Gastroesophageal sphincter (tissue), 4 donors: ENCODE results near the gene SKIDA1. TPM values are rescaled to one million over a fixed set of nuclear protein-coding genes. Genes with fewer than 3 reads are reported as not detected.
A peak's percentile ranks its signal among the peaks of the same experiment; 100 is the strongest.
"Not testable (repeated sequence)": the region's sequence is repeated elsewhere in the genome, so short reads cannot be mapped to it uniquely, and the experiment has no call there.

ENCODE experiments used
- ATAC-seq: fragments of 150-250 bp; one replicate; pipeline ENCODE4 v1.9.1; 2016; ENCODE audit warnings: mild to moderate bottlenecking, moderate library complexity
- H3K27ac ChIP-seq, 4 donors: fragments of 200-600 bp; sonication (generic) in 3 of 4; 1 replicate in 3 of 4; 2 replicates in 1 of 4; pipeline ENCODE4 v1.5.1; 2016 to 2019
- H3K27me3 ChIP-seq: fragments of 200-600 bp; sonication (generic); one replicate; pipeline ENCODE4 v1.5.1; 2019
- H3K36me3 ChIP-seq, 2 donors: fragments of 200-600 bp; sonication (generic); one replicate each; pipeline ENCODE4 v1.5.1; 2019; ENCODE audit warnings: control low read depth in 1 of 2
- H3K4me1 ChIP-seq, 3 donors: fragments of 200-600 bp; sonication (generic); 1 replicate in 2 of 3; 2 replicates in 1 of 3; pipeline ENCODE4 v1.5.1; 2016 to 2019; ENCODE audit warnings: control low read depth in 2 of 3
- H3K4me3 ChIP-seq, 2 donors: fragments of 200-600 bp; sonication (generic); one replicate each; pipeline ENCODE4 v1.5.1; 2019; ENCODE audit warnings: mild to moderate bottlenecking in 1 of 2, moderate library complexity in 1 of 2
- H3K9me3 ChIP-seq, 3 donors: fragments of 200-600 bp; sonication (generic); one replicate each; pipeline ENCODE4 v1.5.1; 2017 to 2019; ENCODE audit warnings: control low read depth in 2 of 3
- EP300 ChIP-seq: sonication (generic); formaldehyde crosslinking; IDR thresholded peaks from one replicate; pipeline ENCODE4 v1.6.1; 2017; ENCODE audit warnings: antibody characterized with exemption, mild to moderate bottlenecking
- POLR2A ChIP-seq, 2 donors: fragments of 450-650 bp; IDR thresholded peaks; one replicate each; pipeline ENCODE4 v1.6.1; 2017; ENCODE audit warnings: antibody characterized with exemption in 2 of 2, mild to moderate bottlenecking in 2 of 2, moderate library complexity in 1 of 2
- POLR2AphosphoS5 ChIP-seq: sonication (generic); formaldehyde crosslinking; IDR thresholded peaks from one replicate; pipeline ENCODE4 v1.6.1; 2017; ENCODE audit warnings: antibody characterized with exemption
- WGBS, 2 donors: methylation state at CpG; one replicate each; pipeline ENCODE4 v1.1.5; 2018; ENCODE audit warnings: low coverage in 1 of 2; 5-methylcytosine and 5-hydroxymethylcytosine counted together
- total RNA-seq, 4 donors: library from RNA; depleted of rRNA; stranded (reverse); fragments of >200 nt; gene quantifications; one replicate each; pipeline ENCODE4 v1.1.0, GENCODE V29; 2016
- TF ChIP-seq, protein P1 (sequence below), 4 experiments: fragments of 200-600 bp in 2 of 4; fragments of 450-650 bp in 2 of 4; sonication (generic) in 1 of 4; IDR thresholded peaks; one replicate each; pipeline ENCODE4 v1.5.1; 2017 to 2019; ENCODE audit warnings: antibody characterized with exemption in 4 of 4, mild to moderate bottlenecking in 2 of 4, moderate library complexity in 2 of 4

The SKIDA1 gene
- total RNA-seq, 4 donors from 2014 or later: 0.74 to 6.5 (median 2.1) TPM

DNA sequence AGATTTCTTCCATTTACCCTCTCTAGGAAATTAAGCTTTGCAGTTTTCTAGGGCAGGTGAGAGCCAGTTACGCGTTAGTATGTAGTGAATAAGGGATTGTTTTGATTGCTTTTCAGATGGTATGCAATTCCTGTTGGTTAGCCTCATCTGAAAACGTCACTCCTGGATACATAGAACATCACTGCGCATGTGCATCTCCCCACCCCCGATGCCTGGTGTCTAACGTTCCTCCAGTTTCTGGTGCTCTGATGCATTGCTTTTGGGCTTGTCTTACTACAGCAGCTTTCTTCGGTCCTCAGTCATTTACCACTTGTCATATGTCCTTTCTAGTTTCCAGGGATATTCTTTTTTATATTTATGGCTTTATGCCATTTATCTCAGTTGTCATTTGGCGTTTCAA is 31.0 kb upstream of the SKIDA1 start:
- WGBS, 2 donors: 80 to 86% methylated on average over 7 to 8 of the region's 8 CpGs
- Histone ChIP-seq H3K4me3 (no peak overlapping the region), H3K9me3 (no peaks in the 10 kb centered on the region), H3K27me3 (no peaks in the 10 kb centered on the region), H3K27ac (no peak overlapping the region), H3K4me1 (peaks cover 0 to 27% (median 0%) of the 10 kb centered on the region in 3 donors), H3K36me3 (peaks cover 0 to 54% of the 10 kb centered on the region in 2 donors)
- no peak for ATAC-seq
- no peak for TF ChIP-seq POLR2A (IDR thresholded peaks at IDR 0.05)
- no peak for TF ChIP-seq POLR2AphosphoS5
- TF ChIP-seq, protein P1, sequence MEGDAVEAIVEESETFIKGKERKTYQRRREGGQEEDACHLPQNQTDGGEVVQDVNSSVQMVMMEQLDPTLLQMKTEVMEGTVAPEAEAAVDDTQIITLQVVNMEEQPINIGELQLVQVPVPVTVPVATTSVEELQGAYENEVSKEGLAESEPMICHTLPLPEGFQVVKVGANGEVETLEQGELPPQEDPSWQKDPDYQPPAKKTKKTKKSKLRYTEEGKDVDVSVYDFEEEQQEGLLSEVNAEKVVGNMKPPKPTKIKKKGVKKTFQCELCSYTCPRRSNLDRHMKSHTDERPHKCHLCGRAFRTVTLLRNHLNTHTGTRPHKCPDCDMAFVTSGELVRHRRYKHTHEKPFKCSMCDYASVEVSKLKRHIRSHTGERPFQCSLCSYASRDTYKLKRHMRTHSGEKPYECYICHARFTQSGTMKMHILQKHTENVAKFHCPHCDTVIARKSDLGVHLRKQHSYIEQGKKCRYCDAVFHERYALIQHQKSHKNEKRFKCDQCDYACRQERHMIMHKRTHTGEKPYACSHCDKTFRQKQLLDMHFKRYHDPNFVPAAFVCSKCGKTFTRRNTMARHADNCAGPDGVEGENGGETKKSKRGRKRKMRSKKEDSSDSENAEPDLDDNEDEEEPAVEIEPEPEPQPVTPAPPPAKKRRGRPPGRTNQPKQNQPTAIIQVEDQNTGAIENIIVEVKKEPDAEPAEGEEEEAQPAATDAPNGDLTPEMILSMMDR (IDR thresholded peaks at IDR 0.05): no peak
- no peak for TF ChIP-seq EP300

DNA sequence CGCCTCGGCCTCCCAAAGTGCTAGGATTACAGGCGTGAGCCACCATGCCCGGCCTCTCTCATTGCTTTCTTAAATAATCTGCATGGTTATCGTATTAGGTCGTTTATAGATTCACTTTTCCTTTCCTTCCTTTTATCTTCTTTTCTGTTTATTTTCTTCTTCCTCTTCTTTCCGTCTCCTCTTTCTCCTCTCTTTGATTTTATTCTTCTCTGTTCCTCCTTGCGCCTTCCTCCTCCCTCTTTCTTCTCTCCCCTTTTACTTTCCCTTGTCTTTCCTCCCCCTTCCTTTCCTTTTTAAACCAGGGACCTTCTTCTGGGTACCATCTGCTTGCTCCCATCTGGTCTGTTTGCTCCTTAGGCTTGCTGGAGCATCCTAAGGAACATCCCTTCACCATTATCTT is 27.2 kb upstream of the SKIDA1 start:
- H3K36me3 ChIP-seq: peaks cover 0 to 54% of the 10 kb centered on the region in 2 donors
- 91% methylated on average over 8 of the region's 8 CpGs; no CpG with 5 or more reads in 1 of the 2 donors for WGBS, 2 donors

DNA sequence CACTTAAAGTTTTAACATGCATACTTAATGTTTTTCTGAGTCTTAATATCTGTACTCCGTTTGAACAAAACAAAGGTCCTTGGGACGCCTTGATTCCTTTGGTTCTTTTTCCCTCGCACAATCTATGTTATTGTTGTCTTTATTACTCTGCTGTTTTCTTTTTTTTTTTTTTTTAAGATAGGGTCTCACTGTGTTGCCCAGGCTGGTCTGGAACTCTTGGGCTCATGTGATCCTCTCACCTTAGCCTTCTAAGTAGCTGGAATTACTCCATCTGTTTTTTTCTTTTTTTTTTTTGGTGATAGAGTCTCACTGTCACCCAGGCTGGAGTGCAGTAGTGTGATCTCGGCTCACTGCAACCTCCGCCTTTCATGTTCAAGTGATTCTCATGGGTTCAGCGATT is 21.8 kb upstream of the SKIDA1 start:
- Histone ChIP-seq H3K4me3 (no peak overlapping the region), H3K36me3 (peaks cover 0 to 70% of the 10 kb centered on the region in 2 donors), H3K27ac (no peak overlapping the region), H3K9me3 (no peaks in the 10 kb centered on the region), H3K4me1 (peaks cover 0 to 25% (median 0%) of the 10 kb centered on the region in 3 donors), H3K27me3 (no peaks in the 10 kb centered on the region)
- TF ChIP-seq POLR2A (IDR thresholded peaks at IDR 0.05) (no peak), POLR2AphosphoS5 (no peak), EP300 (no peak)
- TF ChIP-seq, protein P1 (IDR thresholded peaks at IDR 0.05): no peak
- WGBS, 2 donors: 85 to 86% methylated on average over 3 to 6 of the region's 6 CpGs
- no peak for ATAC-seq

More for the DNA sequence above, 27.2 kb upstream of the SKIDA1 start:
- no peaks in the 10 kb centered on the region for H3K9me3 ChIP-seq
- no peak for ATAC-seq
- no peak overlapping the region for H3K4me3 ChIP-seq
- H3K27ac ChIP-seq: no peak overlapping the region
- H3K27me3 ChIP-seq: no peaks in the 10 kb centered on the region
- TF ChIP-seq EP300 (no peak), POLR2AphosphoS5 (no peak), POLR2A (IDR thresholded peaks at IDR 0.05) (no peak)
- TF ChIP-seq, protein P1 (IDR thresholded peaks at IDR 0.05): no peak
- peaks cover 0 to 40% (median 0%) of the 10 kb centered on the region in 3 donors for H3K4me1 ChIP-seq

DNA sequence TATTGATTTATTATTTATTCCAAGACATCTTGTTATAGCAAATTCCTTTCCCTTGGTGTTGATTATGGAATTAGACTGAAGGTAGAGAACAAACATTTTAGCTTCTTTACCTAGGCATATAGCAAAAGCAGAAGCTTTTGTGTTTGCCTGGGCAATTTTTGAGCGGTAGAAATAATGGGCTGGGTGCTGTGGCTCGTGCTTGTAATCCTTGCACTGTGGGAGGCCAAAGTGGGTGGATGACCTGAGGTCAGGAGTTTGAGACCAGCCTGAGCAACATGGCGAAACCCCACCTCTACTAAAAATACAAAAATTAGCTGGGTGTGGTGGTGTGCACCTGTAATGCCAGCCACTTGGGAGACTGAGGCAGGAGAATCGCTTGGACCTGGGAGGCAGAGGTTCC is 15.2 kb upstream of the SKIDA1 start:
- H3K9me3 ChIP-seq, H3K27ac ChIP-seq, ATAC-seq, H3K27me3 ChIP-seq, H3K4me3 ChIP-seq: not testable (repeated sequence)
- Histone ChIP-seq H3K4me1 (peaks cover 0 to 24% (median 5%) of the 10 kb centered on the region in 3 donors), H3K36me3 (peaks cover 0 to 90% of the 10 kb centered on the region in 2 donors)
- WGBS, 2 donors: 89 to 95% methylated on average over 4 of the region's 4 CpGs

DNA sequence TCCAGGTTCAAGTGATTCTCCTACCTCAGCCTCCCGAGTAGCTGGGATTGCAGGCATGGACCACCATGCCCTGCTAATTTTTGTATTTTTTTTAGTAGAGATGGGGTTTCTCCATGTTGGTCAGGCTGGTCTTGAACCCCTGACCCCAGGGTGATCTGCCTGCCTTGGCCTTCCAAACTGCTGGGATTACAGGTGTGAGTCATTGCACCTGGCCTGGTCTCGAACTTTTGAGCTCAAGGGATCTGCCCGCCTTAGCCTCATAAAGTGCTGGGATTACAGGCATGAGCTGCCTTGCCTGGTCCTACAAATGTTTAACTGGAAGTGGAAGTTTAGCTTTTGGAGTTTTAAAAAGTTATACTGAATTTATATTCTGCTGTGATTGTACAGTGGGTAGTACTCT is 11.4 kb upstream of the SKIDA1 start:
- H3K4me1 ChIP-seq: peaks cover 3 to 45% (median 5%) of the 10 kb centered on the region in 3 donors
- no peak overlapping the region for H3K27ac ChIP-seq
- no peak overlapping the region for H3K4me3 ChIP-seq
- no peak for ATAC-seq
- WGBS, 2 donors: 67 to 95% methylated on average over 2 to 3 of the region's 3 CpGs
- no peaks in the 10 kb centered on the region for H3K27me3 ChIP-seq
- H3K36me3 ChIP-seq: peaks cover 0 to 52% of the 10 kb centered on the region in 2 donors
- TF ChIP-seq, protein P1 (IDR thresholded peaks at IDR 0.05): no peak
- TF ChIP-seq POLR2AphosphoS5 (no peak), EP300 (no peak), POLR2A (IDR thresholded peaks at IDR 0.05) (no peak)
- H3K9me3 ChIP-seq: no peaks in the 10 kb centered on the region

DNA sequence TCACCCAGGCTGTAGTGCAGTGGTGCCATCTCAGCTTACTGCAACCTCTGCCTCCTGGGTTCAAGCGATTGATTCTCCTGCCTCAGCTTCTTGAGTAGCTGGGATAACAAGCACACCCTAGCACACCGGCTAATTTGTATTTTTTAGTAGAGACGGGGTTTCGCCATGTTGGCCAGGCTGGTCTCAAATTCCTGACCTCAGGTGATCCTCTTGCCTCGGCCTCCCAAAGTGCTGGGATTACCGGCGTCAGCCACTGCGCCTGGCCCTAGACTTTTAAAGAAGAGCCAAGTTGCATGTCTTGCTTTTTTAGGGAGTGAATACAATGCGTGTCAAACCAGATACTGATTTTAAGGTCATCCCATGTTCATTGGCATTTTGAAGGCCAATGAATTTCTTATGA is 10.5 kb upstream of the SKIDA1 start:
- 75 to 87% methylated on average over 3 to 7 of the region's 9 CpGs for WGBS, 2 donors
- Histone ChIP-seq H3K4me3 (peak overlapping the region in 1 of 2 donors; percentile 91), H3K4me1 (peaks cover 3 to 53% (median 5%) of the 10 kb centered on the region in 3 donors)

More for the DNA sequence above, 10.5 kb upstream of the SKIDA1 start:
- Histone ChIP-seq H3K36me3 (peaks cover 0 to 43% of the 10 kb centered on the region in 2 donors), H3K27ac (peak overlapping the region in 3 of 4 donors; percentile 94 to 98 (median 97))
- not testable (repeated sequence) for H3K9me3 ChIP-seq, H3K27me3 ChIP-seq, ATAC-seq
